Chondrocyte (in vitro differentiated cells): Measurements from ENCODE around the gene INCA1. TPM values are rescaled to one million over a fixed set of nuclear protein-coding genes. Genes with fewer than 3 reads are reported as not detected.
A peak's percentile ranks its signal among the peaks of the same experiment; 100 is the strongest.

Experiments used
- DNase-seq: peaks from one replicate; pipeline ENCODE4 v3.0.0; 2021; ENCODE audit warnings: mixed read lengths, low spot score
- H3K27ac Mint-ChIP-seq: one replicate; pipeline ENCODE4 v1.8.0; 2021; ENCODE audit warnings: mild to moderate bottlenecking, moderate library complexity, mixed read lengths; ENCODE audit not compliant: unreplicated experiment
- H3K27me3 Mint-ChIP-seq: 2 replicates; pipeline ENCODE4 v1.8.0; 2021; ENCODE audit warnings: low read depth, mixed read lengths
- H3K36me3 Mint-ChIP-seq: 2 replicates; pipeline ENCODE4 v1.8.0; 2021; ENCODE audit warnings: low read depth, mixed read lengths
- H3K4me1 Mint-ChIP-seq: 2 replicates; pipeline ENCODE4 v1.8.0; 2021; ENCODE audit warnings: low read depth, mild to moderate bottlenecking, mixed read lengths
- H3K4me3 Mint-ChIP-seq: one replicate; pipeline ENCODE4 v1.8.0; 2021; ENCODE audit warnings: mild to moderate bottlenecking, moderate library complexity, mixed read lengths; ENCODE audit not compliant: unreplicated experiment
- H3K9me3 Mint-ChIP-seq: 2 replicates; pipeline ENCODE4 v1.8.0; 2021; ENCODE audit warnings: low read depth, mixed read lengths
- total RNA-seq: library from RNA; stranded (reverse); gene quantifications from 3 replicates; pipeline ENCODE4 v1.2.1, GENCODE V29; 2021
- TF ChIP-seq, protein P1 (sequence below): fragments of 200-600 bp; sonication (generic); IDR thresholded peaks from 2 replicates; pipeline ENCODE4 v1.5.0; 2021; ENCODE audit warnings: antibody characterized with exemption, mild to moderate bottlenecking, moderate library complexity

The INCA1 gene
- total RNA-seq, 1 donor from 2014 or later = 1.5 TPM

DNA sequence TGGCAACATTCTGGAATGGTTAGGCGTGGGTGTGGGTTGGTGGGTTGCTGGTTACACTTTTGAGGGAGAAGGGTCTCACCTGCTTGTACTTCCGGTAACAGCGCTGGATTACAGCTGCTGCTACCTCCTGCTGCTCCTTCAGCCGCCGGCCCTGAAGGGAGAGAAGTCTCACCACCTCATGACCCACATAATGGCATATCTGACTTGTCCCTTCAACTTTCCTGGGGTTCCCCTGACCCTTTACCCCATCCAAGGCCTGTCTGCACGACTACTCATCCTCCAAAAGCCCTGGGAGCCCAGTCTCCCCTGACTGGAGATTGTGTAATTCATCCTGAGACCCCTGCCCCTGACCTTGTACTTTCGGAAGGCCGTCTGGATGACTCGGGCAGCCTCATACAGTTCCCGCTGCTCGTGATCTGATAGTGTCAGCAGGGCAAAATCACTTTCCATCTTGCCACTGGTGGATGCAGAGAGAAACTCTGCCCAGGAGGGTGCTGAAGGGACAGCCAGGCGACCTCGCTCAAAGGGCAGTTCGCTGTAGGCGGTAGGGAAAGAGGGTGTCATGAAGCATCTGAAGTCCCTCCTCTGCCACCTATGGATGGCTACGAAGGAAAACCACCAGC is 27.7 kb downstream of the INCA1 start:
- Mint-ChIP-seq H3K27ac (no peak overlapping the region), H3K27me3 (no peaks in the 10 kb centered on the region), H3K4me1 (peaks cover 52% of the 10 kb centered on the region), H3K36me3 (peaks cover 30% of the 10 kb centered on the region), H3K9me3 (no peaks in the 10 kb centered on the region), H3K4me3 (no peak overlapping the region)
- TF ChIP-seq, protein P1, sequence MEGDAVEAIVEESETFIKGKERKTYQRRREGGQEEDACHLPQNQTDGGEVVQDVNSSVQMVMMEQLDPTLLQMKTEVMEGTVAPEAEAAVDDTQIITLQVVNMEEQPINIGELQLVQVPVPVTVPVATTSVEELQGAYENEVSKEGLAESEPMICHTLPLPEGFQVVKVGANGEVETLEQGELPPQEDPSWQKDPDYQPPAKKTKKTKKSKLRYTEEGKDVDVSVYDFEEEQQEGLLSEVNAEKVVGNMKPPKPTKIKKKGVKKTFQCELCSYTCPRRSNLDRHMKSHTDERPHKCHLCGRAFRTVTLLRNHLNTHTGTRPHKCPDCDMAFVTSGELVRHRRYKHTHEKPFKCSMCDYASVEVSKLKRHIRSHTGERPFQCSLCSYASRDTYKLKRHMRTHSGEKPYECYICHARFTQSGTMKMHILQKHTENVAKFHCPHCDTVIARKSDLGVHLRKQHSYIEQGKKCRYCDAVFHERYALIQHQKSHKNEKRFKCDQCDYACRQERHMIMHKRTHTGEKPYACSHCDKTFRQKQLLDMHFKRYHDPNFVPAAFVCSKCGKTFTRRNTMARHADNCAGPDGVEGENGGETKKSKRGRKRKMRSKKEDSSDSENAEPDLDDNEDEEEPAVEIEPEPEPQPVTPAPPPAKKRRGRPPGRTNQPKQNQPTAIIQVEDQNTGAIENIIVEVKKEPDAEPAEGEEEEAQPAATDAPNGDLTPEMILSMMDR = no peak
- no peak for DNase-seq

DNA sequence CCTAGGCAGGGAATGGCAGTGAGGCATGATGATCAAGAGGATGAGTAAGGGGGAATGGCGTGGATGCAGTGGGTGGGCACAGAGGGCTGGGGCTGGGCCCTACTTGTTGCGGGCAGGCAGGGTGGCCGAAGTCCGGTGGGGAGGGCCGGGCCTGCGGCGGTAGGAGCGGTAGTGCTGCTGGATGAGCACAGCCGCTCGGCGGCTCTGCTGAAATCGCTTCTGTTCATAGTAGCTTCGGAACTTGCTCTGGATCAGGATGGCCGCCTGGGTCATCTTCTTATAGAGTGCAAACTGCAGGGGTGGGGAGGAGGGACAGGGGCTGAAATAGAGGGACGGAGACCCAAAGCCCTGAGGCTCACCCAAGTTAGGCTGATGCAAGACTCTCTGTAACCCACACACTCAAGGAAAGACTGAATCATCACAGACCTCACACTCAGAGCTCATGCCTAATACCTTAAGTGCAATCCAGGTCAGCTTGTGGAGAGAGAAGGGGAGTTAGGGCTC is 28.2 kb downstream of the INCA1 start:
- Mint-ChIP-seq H3K36me3 (peaks cover 30% of the 10 kb centered on the region), H3K27ac (no peak overlapping the region), H3K9me3 (no peaks in the 10 kb centered on the region), H3K4me1 (peaks cover 48% of the 10 kb centered on the region), H3K27me3 (no peaks in the 10 kb centered on the region), H3K4me3 (no peak overlapping the region)
- TF ChIP-seq, protein P1 = no peak
- DNase-seq = no peak

DNA sequence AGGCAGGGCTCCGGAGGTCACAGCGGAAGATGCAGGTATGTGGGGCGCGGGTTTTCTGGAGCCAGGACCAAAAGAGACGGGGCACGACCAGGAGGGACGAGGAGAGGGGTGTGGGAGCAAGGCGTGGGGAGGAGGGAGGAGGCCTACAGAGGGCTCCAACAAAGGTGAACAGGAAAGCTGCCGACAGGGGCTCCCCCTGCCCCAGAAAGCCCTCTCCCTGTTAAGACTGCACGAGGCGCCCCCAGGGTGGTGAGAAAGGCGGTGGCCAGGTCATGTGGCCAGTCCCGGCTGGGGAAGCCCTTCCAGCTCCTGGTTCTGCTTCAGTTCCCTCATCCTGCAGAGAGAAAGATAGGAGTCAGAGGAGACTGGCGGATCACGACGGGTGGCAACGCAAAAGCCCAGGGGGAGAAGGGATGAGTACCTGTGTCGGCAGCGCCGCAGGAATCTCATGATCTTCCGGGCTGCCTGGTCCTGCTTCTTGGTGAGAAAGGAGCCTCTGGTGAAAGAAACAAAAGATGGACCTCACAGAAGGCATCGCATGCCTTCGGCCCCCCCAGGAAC is 28.8 kb downstream of the INCA1 start:
- H3K27ac Mint-ChIP-seq = no peak overlapping the region
- TF ChIP-seq, protein P1 = no peak
- peaks cover 43% of the 10 kb centered on the region for H3K4me1 Mint-ChIP-seq
- H3K36me3 Mint-ChIP-seq = peaks cover 27% of the 10 kb centered on the region
- H3K4me3 Mint-ChIP-seq = no peak overlapping the region
- DNase-seq = no peak
- no peaks in the 10 kb centered on the region for H3K9me3 Mint-ChIP-seq
- no peaks in the 10 kb centered on the region for H3K27me3 Mint-ChIP-seq

DNA sequence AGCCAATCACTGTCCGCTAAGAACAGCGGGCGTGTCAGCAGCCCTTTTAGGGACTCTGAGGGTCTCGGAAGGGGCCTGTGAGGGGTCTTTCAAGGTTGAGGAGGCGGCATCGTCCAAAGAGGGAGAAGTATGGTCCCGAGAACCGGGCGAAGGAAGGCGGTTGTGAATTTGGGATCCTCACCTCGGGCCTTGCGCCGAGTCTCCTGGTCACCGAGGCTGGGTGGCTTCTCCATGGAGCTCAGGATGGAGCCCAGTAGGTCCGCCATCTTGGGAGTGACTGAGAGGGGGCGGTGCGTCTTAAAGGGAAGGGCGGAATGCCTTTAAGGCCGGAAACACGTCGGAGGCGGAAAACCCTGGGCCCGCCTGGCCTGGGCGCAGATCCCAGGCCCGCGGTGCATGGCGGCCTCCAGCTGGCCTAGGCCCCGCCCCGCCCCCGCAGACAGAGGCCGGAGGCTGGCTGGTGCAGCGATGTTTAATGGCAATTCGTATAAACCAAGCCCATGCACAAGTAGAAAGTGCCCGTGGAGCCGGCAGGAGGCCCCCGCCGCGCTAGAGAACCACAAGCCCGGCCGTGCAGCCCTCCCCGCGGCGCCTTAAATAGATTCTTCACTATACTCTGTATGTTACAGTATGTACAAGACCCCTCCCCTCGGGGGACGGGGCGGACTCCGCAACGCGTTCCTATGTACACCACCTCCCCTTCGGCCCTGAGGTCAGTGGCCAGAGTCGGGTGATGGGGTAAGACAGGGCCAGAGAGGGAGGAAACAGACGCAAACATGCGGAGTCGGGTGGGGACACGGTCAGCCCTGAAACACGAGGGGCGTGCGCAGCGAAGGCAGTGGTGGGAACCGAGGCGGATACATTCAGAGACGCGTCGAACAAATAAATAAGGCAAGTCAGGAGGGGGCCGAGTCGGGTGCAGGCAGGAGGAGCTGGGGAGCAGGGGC is 29.5 kb downstream of the INCA1 start, which contains the start of gene SPAG7:
TSS of gene SPAG7 (minus strand) at position 279 of the 947 bp plus-strand sequence. CDS start at position 266, 13 bp downstream.
- TF ChIP-seq, protein P1 = peak; percentile 49
- no peaks in the 10 kb centered on the region for H3K27me3 Mint-ChIP-seq
- peak; percentile 97 for DNase-seq
- H3K27ac Mint-ChIP-seq = no peak within 1 kb of the TSS
- H3K4me1 Mint-ChIP-seq = peaks cover 43% of the 10 kb centered on the region
- H3K36me3 Mint-ChIP-seq = peaks cover 25% of the 10 kb centered on the region
- no peaks in the 10 kb centered on the region for H3K9me3 Mint-ChIP-seq
- H3K4me3 Mint-ChIP-seq = no peak within 1 kb of the TSS
